Measurements from ENCODE around the gene RASEF. TPM values are rescaled to one million over a fixed set of nuclear protein-coding genes. Genes with fewer than 3 reads are reported as not detected.
A peak's percentile ranks its signal among the peaks of the same experiment; 100 is the strongest.

RASEF gene
- total RNA-seq, 1 experiment from 2014 or later = 2.2 TPM

DNA sequence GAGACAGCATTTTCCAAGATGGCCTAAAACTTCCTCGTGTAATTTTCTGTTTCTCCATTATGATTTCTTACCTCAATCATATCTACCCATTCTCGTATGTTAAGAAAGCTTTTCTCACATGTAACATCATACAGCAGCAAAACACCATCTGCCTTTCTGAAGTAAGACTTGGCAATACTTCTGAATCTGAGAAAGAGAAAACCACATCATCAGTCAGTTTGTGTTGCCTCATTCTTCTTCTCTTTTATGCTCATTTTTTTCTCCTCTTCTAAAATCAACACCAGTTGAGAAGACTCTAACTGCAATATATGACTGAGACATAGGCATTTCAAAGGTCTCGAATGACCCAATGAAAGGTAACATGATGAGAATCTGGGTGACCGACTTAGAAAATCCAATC is 66.0 kb downstream of the RASEF start:
- TF ChIP-seq, protein P1, sequence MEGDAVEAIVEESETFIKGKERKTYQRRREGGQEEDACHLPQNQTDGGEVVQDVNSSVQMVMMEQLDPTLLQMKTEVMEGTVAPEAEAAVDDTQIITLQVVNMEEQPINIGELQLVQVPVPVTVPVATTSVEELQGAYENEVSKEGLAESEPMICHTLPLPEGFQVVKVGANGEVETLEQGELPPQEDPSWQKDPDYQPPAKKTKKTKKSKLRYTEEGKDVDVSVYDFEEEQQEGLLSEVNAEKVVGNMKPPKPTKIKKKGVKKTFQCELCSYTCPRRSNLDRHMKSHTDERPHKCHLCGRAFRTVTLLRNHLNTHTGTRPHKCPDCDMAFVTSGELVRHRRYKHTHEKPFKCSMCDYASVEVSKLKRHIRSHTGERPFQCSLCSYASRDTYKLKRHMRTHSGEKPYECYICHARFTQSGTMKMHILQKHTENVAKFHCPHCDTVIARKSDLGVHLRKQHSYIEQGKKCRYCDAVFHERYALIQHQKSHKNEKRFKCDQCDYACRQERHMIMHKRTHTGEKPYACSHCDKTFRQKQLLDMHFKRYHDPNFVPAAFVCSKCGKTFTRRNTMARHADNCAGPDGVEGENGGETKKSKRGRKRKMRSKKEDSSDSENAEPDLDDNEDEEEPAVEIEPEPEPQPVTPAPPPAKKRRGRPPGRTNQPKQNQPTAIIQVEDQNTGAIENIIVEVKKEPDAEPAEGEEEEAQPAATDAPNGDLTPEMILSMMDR (conservative IDR thresholded peaks at IDR 0.05) = no peak
- Histone ChIP-seq H2BK12ac (ENCODE audit: insufficient read length, low read depth, low read length) (no peak overlapping the region), H3K4me1 (ENCODE audit: insufficient read depth, low read length) (peaks cover 5% of the 10 kb centered on the region; the same call in 1 of the 2 replicates), H3K4me2 (ENCODE audit: insufficient read depth, insufficient read length, low read length) (no peak overlapping the region), H3T11ph (ENCODE audit: low read length) (no peak overlapping the region), H3K18ac (ENCODE audit: insufficient read length, low read depth, low read length) (no peak overlapping the region), H3K4ac (ENCODE audit: low read depth, low read length) (no peak overlapping the region), H2BK5ac (ENCODE audit: insufficient read length, low read length) (no peak overlapping the region), H2AFZ (ENCODE audit: low read length) (no peak overlapping the region), H3K9ac (ENCODE audit: extremely low read depth, insufficient read length, low read length) (no peak overlapping the region), H3K23me2 (ENCODE audit: insufficient read length, low read depth, low read length, poor library complexity, severe bottlenecking) (no peaks in the 10 kb centered on the region), H3K14ac (ENCODE audit: insufficient read depth, low read length) (no peak overlapping the region), H2AK5ac (ENCODE audit: insufficient read length, low read length) (no peak overlapping the region), H4K20me1 (ENCODE audit: control insufficient read depth, insufficient read depth, insufficient read length) (no peaks in the 10 kb centered on the region), H3K79me1 (ENCODE audit: insufficient read depth, low read depth, low read length, poor library complexity, severe bottlenecking) (no peaks in the 10 kb centered on the region), H4K8ac (replicated peaks; ENCODE audit: insufficient read length, low read depth, low read length) (no peak overlapping the region), H3K9me3 (ENCODE audit: control insufficient read depth, low read depth, low read length) (no peaks in the 10 kb centered on the region), H2BK15ac (ENCODE audit: low read depth, low read length) (no peak overlapping the region), H3K79me2 (ENCODE audit: insufficient read depth, low read length) (no peaks in the 10 kb centered on the region), H3K27ac (ENCODE audit: insufficient read length, low read depth, low read length) (no peak overlapping the region), H3K23ac (ENCODE audit: insufficient read length, low read depth, low read length) (no peak overlapping the region), H4K5ac (ENCODE audit: insufficient read length, low read depth, low read length) (no peak overlapping the region), H2BK20ac (ENCODE audit: low read depth, low read length, poor library complexity, severe bottlenecking) (no peak overlapping the region), H3K27me3 (ENCODE audit: insufficient read depth, low read length) (no peaks in the 10 kb centered on the region), H2BK120ac (ENCODE audit: low read depth, low read length, poor library complexity, severe bottlenecking) (no peak overlapping the region), H3K56ac (ENCODE audit: insufficient read length, low read depth, low read length) (no peak overlapping the region), H4K91ac (ENCODE audit: insufficient read length, low read depth, low read length) (no peak overlapping the region)
- Mint-ChIP-seq H3K27ac (peak overlapping the region in 1 of 3 experiments; percentile 35; a peak in 1 of 7 replicates), H3K4me3 (no peak overlapping the region), H3K36me3 (ENCODE audit: insufficient read depth in 1 of 3, low read depth in 3 of 3) (no peaks in the 10 kb centered on the region), H3K27me3 (ENCODE audit: low read depth) (no peaks in the 10 kb centered on the region), H3K9me3 (no peaks in the 10 kb centered on the region), H3K4me1 (peaks cover 7 to 13% of the 10 kb centered on the region in 2 experiments)
- no peak for DNase-seq
- no CpG with 5 or more reads among the region's 4 CpGs for WGBS (ENCODE audit: extremely low coverage, insufficient read length, low lambda C conversion rate)

All from H9 (cell line).